GM13976 (cell line): ENCODE results near the gene ASCC3.
"Not testable (repeated sequence)": the region's sequence is repeated elsewhere in the genome, so short reads cannot be mapped to it uniquely, and the experiment has no call there.

Source experiments
- DNase-seq: peaks from one replicate; pipeline ENCODE4 v3.0.0; 2012; ENCODE audit warnings: low spot score
- CTCF ChIP-seq: IDR thresholded peaks from 2 replicates; pipeline ENCODE4 v1.5.1; 2012; ENCODE audit warnings: borderline replicate concordance, mild to moderate bottlenecking; ENCODE audit not compliant: insufficient read depth; ENCODE audit errors: extremely low read depth, missing control alignments, control extremely low read depth
- in situ Hi-C: fragments of 300-500 bp; cut with MboI; formaldehyde crosslinking; loops from one replicate; pipeline ENCODE4 v1.12.0; 2022; ENCODE audit warnings: low sequenced_read_pairs, mixed read lengths, inconsistent platforms; ENCODE audit not compliant: unreplicated experiment

Gene ASCC3

GRCh38 chr6:100768816-100769351 lies 112.2 kb downstream of the ASCC3 start:
- in situ Hi-C loops = no loop called here
- TF ChIP-seq CTCF = no peak
- DNase-seq = no peak

GRCh38 chr6:100763617-100764241 lies 117.4 kb downstream of the ASCC3 start:
- in situ Hi-C loops = no loop called here
- TF ChIP-seq CTCF = no peak
- DNase-seq = no peak

GRCh38 chr6:100761841-100762240 lies 119.3 kb downstream of the ASCC3 start:
- in situ Hi-C loops = no loop called here
- TF ChIP-seq CTCF = no peak
- DNase-seq = no peak

- in situ Hi-C loops, DNase-seq: not testable (repeated sequence)
Observed at GRCh38 chr6:100758386-100758785, 122.7 kb downstream of the ASCC3 start.

GRCh38 chr6:100753421-100753820 lies 127.7 kb downstream of the ASCC3 start:
- no peak for DNase-seq
- no peak for TF ChIP-seq CTCF
- in situ Hi-C loops = no loop called here

GRCh38 chr6:100751590-100751989 lies 129.5 kb downstream of the ASCC3 start:
- DNase-seq = no peak
- TF ChIP-seq CTCF = no peak
- in situ Hi-C loops = no loop called here

- no peak for TF ChIP-seq CTCF
- in situ Hi-C loops = no loop called here
Observed at GRCh38 chr6:100745419-100746041, 135.6 kb downstream of the ASCC3 start.

More at GRCh38 chr6:100745419-100746041, 135.6 kb downstream of the ASCC3 start:
- DNase-seq = no peak
